ENCODE data around the gene SNRNP48. TPM values are rescaled to one million over a fixed set of nuclear protein-coding genes. Genes with fewer than 3 reads are reported as not detected.
A peak's percentile ranks its signal among the peaks of the same experiment; 100 is the strongest.

Gene SNRNP48
- total and polyA plus RNA-seq, 10 of the 15 experiments (the other 5 are each of a cell fraction or from before 2014, with no cell fraction given), result 3.2 to 14.4 (median 8.9) TPM

GRCh38 chr6:7646394-7646793 lies 56.4 kb downstream of the SNRNP48 start:
- BruUV-seq (replicated peaks), result no TSS peak
- DNase-seq (ENCODE audit: low read depth, low spot score), result no peak
- Histone ChIP-seq H4K20me1 (ENCODE audit: control insufficient read depth, insufficient read depth) (no peaks in the 10 kb centered on the region), H3K9ac (ENCODE audit: control insufficient read depth, insufficient read depth, low read length) (no peak overlapping the region), H3K27ac (ENCODE audit: control insufficient read depth, insufficient read depth) (no peak overlapping the region), H3K27me3 (replicated peaks in 1 of 2; ENCODE audit: control insufficient read depth in 2 of 2, insufficient read depth in 2 of 2, low read length in 1 of 2) (peaks cover 0 to 4% of the 10 kb centered on the region in 2 experiments; a peak in 3 of 4 replicates), H3K4me2 (ENCODE audit: control insufficient read depth, insufficient read depth) (no peak overlapping the region), H3K4me3 (no peak overlapping the region), H3K9me3 (replicated peaks; ENCODE audit: control insufficient read depth, insufficient read depth, low read length) (no peaks in the 10 kb centered on the region; the same call in 2 of the 3 replicates), H3K4me1 (ENCODE audit: control insufficient read depth, insufficient read depth, low read length) (peaks cover 15% of the 10 kb centered on the region), H3K36me3 (ENCODE audit: control insufficient read depth in 2 of 2, insufficient read depth in 2 of 2, low read length in 1 of 2) (no peaks in the 10 kb centered on the region), H2AFZ (ENCODE audit: control insufficient read depth, low read depth, low read length) (no peak overlapping the region), H3K79me2 (ENCODE audit: control insufficient read depth, insufficient read depth, low read length) (no peaks in the 10 kb centered on the region)
- TF ChIP-seq MAX (IDR thresholded peaks at IDR 0.05; ENCODE audit: low read depth, low read length), result no peak
- RAD21 ChIA-PET (ENCODE audit: unreplicated experiment), result no interaction called here
- SMC1A ChIA-PET (ENCODE audit: uncharacterized antibody, unreplicated experiment), result no interaction called here
- POLR2A ChIA-PET, result interaction anchor here (0.6 kb wide), 1 partner anchor 25 kb away, joined by 3 read pairs; no protein-coding TSS in a partner anchor
- no peak for ATAC-seq
- 25% methylated on average over 1 of the region's 1 CpG for WGBS (ENCODE audit: insufficient coverage, insufficient replicate concordance, low lambda C conversion rate, missing lambda C conversion rate)
- CTCF ChIA-PET, result no interaction called here
- FAIRE-seq, result no peak
- in situ Hi-C loops (cut with MboI) (no loop called here), intact Hi-C loops (cut with micrococcal nuclease; ENCODE audit: unreplicated experiment) (no loop called here)

- peaks cover 15% of the 10 kb centered on the region for H3K4me1 ChIP-seq (ENCODE audit: control insufficient read depth, insufficient read depth, low read length)
- TF ChIP-seq BHLHE40 (IDR thresholded peaks at IDR 0.05; ENCODE audit: borderline replicate concordance in 1 of 2, low read depth in 2 of 2, low read length in 1 of 2), result no peak
- TF ChIP-seq ATF2 (IDR thresholded peaks at IDR 0.05; ENCODE audit: low read length), result no peak
- 0 out of 2 replicates have a peak, but pooled peaks have one; percentile 17 for TF ChIP-seq JUNB (IDR thresholded peaks at IDR 0.05)
- TF ChIP-seq KDM1A (IDR thresholded peaks at IDR 0.05; ENCODE audit: borderline replicate concordance), result no peak
- TF ChIP-seq MEF2A (IDR thresholded peaks at IDR 0.05; ENCODE audit: insufficient read depth, low read depth, low read length), result 0 out of 2 replicates have a peak, but pooled peaks have one; percentile 53
- TF ChIP-seq ZNF384 (IDR thresholded peaks at IDR 0.05; ENCODE audit: borderline replicate concordance, low read depth, low read length), result no peak
- no peak for TF ChIP-seq SREBF1 (IDR thresholded peaks at IDR 0.05; ENCODE audit: low read length)
- TF ChIP-seq RUNX3 (IDR thresholded peaks at IDR 0.05; ENCODE audit: low read length), result peak; percentile 48; the same call in 1 of the 2 replicates
- no peak for TF ChIP-seq ETV6 (conservative IDR thresholded peaks at IDR 0.05 in 1 of 2, IDR thresholded peaks at IDR 0.05 in 1 of 2; ENCODE audit: borderline replicate concordance in 1 of 2, low read depth in 1 of 2)
- TF ChIP-seq IRF5 (IDR thresholded peaks at IDR 0.05; ENCODE audit: borderline replicate concordance), result no peak
- no peak for TF ChIP-seq GABPA (IDR thresholded peaks at IDR 0.05; ENCODE audit: low read depth)
- no peak for TF ChIP-seq EGR1 (IDR thresholded peaks at IDR 0.05; ENCODE audit: borderline replicate concordance in 1 of 2, low read depth in 2 of 2, low read length in 2 of 2)
- no peak for TF ChIP-seq ZNF207 (IDR thresholded peaks at IDR 0.05; ENCODE audit: borderline replicate concordance)
- TF ChIP-seq EZH2 (IDR thresholded peaks at IDR 0.05; ENCODE audit: borderline replicate concordance, control insufficient read depth, low read depth, low read length), result no peak
Measured at GRCh38 chr6:7647504-7647903, 57.5 kb downstream of the SNRNP48 start.

More at GRCh38 chr6:7647504-7647903, 57.5 kb downstream of the SNRNP48 start:
- RAD21 ChIA-PET (ENCODE audit: unreplicated experiment), result no interaction called here
- Histone ChIP-seq H3K9ac (ENCODE audit: control insufficient read depth, insufficient read depth, low read length) (no peak overlapping the region), H2AFZ (ENCODE audit: control insufficient read depth, low read depth, low read length) (no peak overlapping the region), H3K4me2 (ENCODE audit: control insufficient read depth, insufficient read depth) (0 out of 2 replicates have a peak overlapping the region, but pooled peaks have one; percentile 13), H4K20me1 (ENCODE audit: control insufficient read depth, insufficient read depth) (no peaks in the 10 kb centered on the region), H3K9me3 (replicated peaks; ENCODE audit: control insufficient read depth, insufficient read depth, low read length) (no peaks in the 10 kb centered on the region; the same call in 2 of the 3 replicates), H3K27me3 (replicated peaks in 1 of 2; ENCODE audit: control insufficient read depth in 2 of 2, insufficient read depth in 2 of 2, low read length in 1 of 2) (peaks cover 0 to 5% of the 10 kb centered on the region in 2 experiments; a peak in 3 of 4 replicates), H3K36me3 (ENCODE audit: control insufficient read depth in 2 of 2, insufficient read depth in 2 of 2, low read length in 1 of 2) (no peaks in the 10 kb centered on the region), H3K79me2 (ENCODE audit: control insufficient read depth, insufficient read depth, low read length) (no peaks in the 10 kb centered on the region), H3K4me3 (no peak overlapping the region), H3K27ac (ENCODE audit: control insufficient read depth, insufficient read depth) (no peak overlapping the region)
- ATAC-seq, result peak; percentile 52
- SMC1A ChIA-PET (ENCODE audit: uncharacterized antibody, unreplicated experiment), result no interaction called here
- in situ Hi-C loops (cut with MboI), result no loop called here
- intact Hi-C loops (cut with micrococcal nuclease; ENCODE audit: unreplicated experiment), result no loop called here
- peak; percentile 79 for FAIRE-seq
- 25% methylated on average over 1 of the region's 1 CpG for WGBS (ENCODE audit: insufficient coverage, insufficient replicate concordance, low lambda C conversion rate, missing lambda C conversion rate)
- peak; percentile 19 for DNase-seq (ENCODE audit: low read depth, low spot score)
- POLR2A ChIA-PET, result no interaction called here
- BruUV-seq (replicated peaks), result no TSS peak
- CTCF ChIA-PET, result no interaction called here
